B cell (primary cell): Measurements from ENCODE around the gene NRDE2. TPM values are rescaled to one million over a fixed set of nuclear protein-coding genes. Genes with fewer than 3 reads are reported as not detected.

Experiments used
- ATAC-seq: fragments of 200-7000 bp; cut with Tn5 transposase; one replicate; pipeline ENCODE4 v1.10.0; 2021; ENCODE audit warnings: low read depth, mild to moderate bottlenecking, moderate number of reproducible peaks, moderate library complexity
- CTCF ChIA-PET: fragments of 350-600 bp; sonication (Branson Sonifier 250); formaldehyde crosslinking; loops from one replicate; lab custom pipeline; 2021; ENCODE audit warnings: antibody characterized with exemption, inconsistent platforms; lab: Charles Lee
- POLR2A ChIA-PET: fragments of 350-600 bp; sonication (Branson Sonifier 250); formaldehyde crosslinking; loops from one replicate; lab custom pipeline; 2021; ENCODE audit warnings: antibody characterized with exemption; lab: Charles Lee
- DNase-seq: peaks from one replicate; pipeline ENCODE4 v3.0.0; 2013
- H2AFZ ChIP-seq: 2 replicates; pipeline ENCODE4 v1.6.1; 2012; ENCODE audit warnings: mild to moderate bottlenecking, low read depth, low read length; ENCODE audit not compliant: insufficient read depth, poor library complexity, severe bottlenecking
- H3K27ac ChIP-seq, 2 donors: 1 replicate in 1 of 2; 2 replicates in 1 of 2; pipeline ENCODE4 v1.5.1; 2012 to 2013; ENCODE audit warnings: low read length in 2 of 2, mild to moderate bottlenecking in 2 of 2, moderate library complexity in 1 of 2
- H3K27me3 ChIP-seq, 4 experiments: fragments of 200-600 bp in 1 of 4; sonication (generic) in 1 of 4; replicated peaks in 1 of 4; 1 replicate in 2 of 4; 2 replicates in 2 of 4; pipeline versions ENCODE4 v1.6.1 to v1.7.0; 2013 to 2016; ENCODE audit warnings: low read length in 3 of 4, mild to moderate bottlenecking in 2 of 4, mixed read lengths in 1 of 4, moderate library complexity in 1 of 4; ENCODE audit not compliant: insufficient read depth in 4 of 4, control insufficient read depth in 3 of 4; ENCODE audit errors: control extremely low read depth in 1 of 4
- H3K36me3 ChIP-seq, 2 experiments: replicated peaks in 1 of 2; 1 replicate in 1 of 2; 2 replicates in 1 of 2; pipeline versions ENCODE4 v1.6.1 to v1.7.1; 2013; ENCODE audit warnings: low read length in 1 of 2; ENCODE audit not compliant: insufficient read depth in 2 of 2, control insufficient read depth in 1 of 2; ENCODE audit errors: control extremely low read depth in 1 of 2, extremely low read depth in 1 of 2
- H3K4me1 ChIP-seq, 2 donors: fragments of 200-600 bp in 1 of 2; sonication (generic) in 1 of 2; 1 replicate in 1 of 2; 2 replicates in 1 of 2; pipeline versions ENCODE4 v1.5.1 to v1.6.1; 2013 to 2017; ENCODE audit warnings: low read length in 2 of 2; ENCODE audit not compliant: control insufficient read depth in 2 of 2, insufficient read depth in 2 of 2
- H3K4me2 ChIP-seq: replicated peaks from 2 replicates; pipeline ENCODE3; 2012; ENCODE audit warnings: mild to moderate bottlenecking, low read depth, low read length; ENCODE audit not compliant: poor library complexity, severe bottlenecking
- H3K4me3 ChIP-seq, 5 experiments: fragments of 200-600 bp in 1 of 5; sonication (generic) in 1 of 5; 1 replicate in 3 of 5; 2 replicates in 2 of 5; pipeline versions ENCODE4 v1.5.1 to v1.7.0; 2011 to 2016; ENCODE audit warnings: low read length in 4 of 5, mild to moderate bottlenecking in 4 of 5, low read depth in 2 of 5, control low read depth in 1 of 5, moderate library complexity in 1 of 5; ENCODE audit not compliant: insufficient read depth in 1 of 5; ENCODE audit errors: control extremely low read depth in 1 of 5, extremely low read depth in 1 of 5
- H3K79me2 ChIP-seq: fragments of 200-600 bp; sonication (generic); one replicate; pipeline ENCODE4 v1.6.0; 2016; ENCODE audit warnings: low read length; ENCODE audit not compliant: control insufficient read depth, insufficient read depth
- H3K9ac ChIP-seq: fragments of 200-600 bp; sonication (generic); 2 replicates; pipeline ENCODE4 v1.6.1; 2017; ENCODE audit warnings: mild to moderate bottlenecking, low read length, moderate library complexity
- H3K9me3 ChIP-seq, 3 donors: one replicate each; pipeline versions ENCODE4 v1.6.1 to v1.7.1; 2013; ENCODE audit warnings: low read length in 2 of 3; ENCODE audit not compliant: control insufficient read depth in 2 of 3, insufficient read depth in 1 of 3; ENCODE audit errors: control extremely low read depth in 1 of 3
- H4K20me1 ChIP-seq: 2 replicates; pipeline ENCODE4 v1.6.0; 2012; ENCODE audit warnings: mild to moderate bottlenecking, low read length; ENCODE audit not compliant: insufficient read depth, control insufficient read depth, poor library complexity, severe bottlenecking
- H3K27ac Mint-ChIP-seq: one replicate; pipeline ENCODE4 v1.8.0; 2021; ENCODE audit warnings: mixed read lengths
- H3K27me3 Mint-ChIP-seq: one replicate; pipeline ENCODE4 v1.8.0; 2021; ENCODE audit warnings: mixed read lengths
- H3K4me1 Mint-ChIP-seq: one replicate; pipeline ENCODE4 v1.8.0; 2021; ENCODE audit warnings: mixed read lengths
- H3K4me3 Mint-ChIP-seq: one replicate; pipeline ENCODE4 v1.8.0; 2021; ENCODE audit warnings: mixed read lengths
- H3K9me3 Mint-ChIP-seq: one replicate; pipeline ENCODE4 v1.8.0; 2022; ENCODE audit warnings: mixed read lengths; ENCODE audit not compliant: insufficient read depth
- EZH2 ChIP-seq: IDR thresholded peaks from 2 replicates; pipeline ENCODE4 v1.6.1; 2012; ENCODE audit warnings: borderline replicate concordance, low read depth, mild to moderate bottlenecking, moderate library complexity, low read length; ENCODE audit not compliant: insufficient read depth, poor library complexity, severe bottlenecking
- WGBS: methylation state at CpG from one replicate; pipeline ENCODE4 v1.1.5; 2013; ENCODE audit warnings: missing lambda C conversion rate; ENCODE audit not compliant: insufficient coverage; 5-methylcytosine and 5-hydroxymethylcytosine counted together
- intact Hi-C: fragments of 100-400 bp; cut with micrococcal nuclease; formaldehyde crosslinking; loops from one replicate; pipeline ENCODE4 v1.10.0; 2022
- polyA plus RNA-seq: library from polyadenylated mRNA; depleted of rRNA; stranded (reverse); fragments of >200 nt; gene quantifications from 2 replicates; pipeline ENCODE4 v1.2.3, GENCODE V29; 2012
- total RNA-seq, 2 donors: library from RNA; stranded (reverse); fragments of 120-200 nt in 1 of 2; gene quantifications; 1 replicate in 1 of 2; 2 replicates in 1 of 2; pipeline versions ENCODE4 v1.2.3 to v1.2.4, GENCODE V29; 2013 to 2022
- TF ChIP-seq, protein P1 (sequence below): fragments of 200-600 bp; IDR thresholded peaks from one replicate; pipeline ENCODE4 v1.8.0; 2022; ENCODE audit warnings: antibody characterized with exemption, mild to moderate bottlenecking

The NRDE2 gene
- total and polyA plus RNA-seq, 2 donors (not counting 1 experiment from before 2014, with no cell fraction given), result 5.3 to 35.8 TPM

DNA sequence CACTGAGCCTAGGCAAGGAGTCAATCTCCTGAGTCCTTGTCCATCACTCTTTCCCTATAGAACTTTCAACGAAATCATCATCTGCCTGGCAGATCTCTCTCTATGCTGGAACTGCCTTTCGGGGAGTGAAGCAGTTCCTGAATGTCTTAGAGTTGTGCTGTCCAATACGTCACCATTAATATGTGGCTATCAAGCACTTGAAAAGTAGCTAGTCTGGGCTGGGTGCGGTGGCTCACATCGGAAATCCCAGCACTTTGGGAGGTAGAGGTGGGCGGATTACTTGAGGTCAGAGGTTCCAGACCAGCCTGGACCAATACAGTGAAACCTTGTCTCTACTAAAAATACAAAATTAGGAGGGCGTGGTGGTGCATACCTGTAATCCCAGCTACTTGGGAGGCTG, 35.1 kb downstream of the NRDE2 start:
- Histone ChIP-seq H2AFZ (no peak overlapping the region), H4K20me1 (no peaks in the 10 kb centered on the region), H3K9me3 (no peaks in the 10 kb centered on the region), H3K4me2 (no peak overlapping the region), H3K4me3 (no peak overlapping the region), H3K27ac (no peak overlapping the region), H3K4me1 (no peaks in the 10 kb centered on the region), H3K27me3 (no peaks in the 10 kb centered on the region), H3K36me3 (peaks cover 3 to 42% of the 10 kb centered on the region in 2 experiments), H3K79me2 (no peaks in the 10 kb centered on the region), H3K9ac (no peak overlapping the region)
- H3K9me3 Mint-ChIP-seq, result no peaks in the 10 kb centered on the region
- DNase-seq, result no peak
- ChIA-PET CTCF (no interaction called here), POLR2A (no interaction called here)
- intact Hi-C loops, result no loop called here
- no peak overlapping the region for H3K27ac Mint-ChIP-seq
- TF ChIP-seq, protein P1, sequence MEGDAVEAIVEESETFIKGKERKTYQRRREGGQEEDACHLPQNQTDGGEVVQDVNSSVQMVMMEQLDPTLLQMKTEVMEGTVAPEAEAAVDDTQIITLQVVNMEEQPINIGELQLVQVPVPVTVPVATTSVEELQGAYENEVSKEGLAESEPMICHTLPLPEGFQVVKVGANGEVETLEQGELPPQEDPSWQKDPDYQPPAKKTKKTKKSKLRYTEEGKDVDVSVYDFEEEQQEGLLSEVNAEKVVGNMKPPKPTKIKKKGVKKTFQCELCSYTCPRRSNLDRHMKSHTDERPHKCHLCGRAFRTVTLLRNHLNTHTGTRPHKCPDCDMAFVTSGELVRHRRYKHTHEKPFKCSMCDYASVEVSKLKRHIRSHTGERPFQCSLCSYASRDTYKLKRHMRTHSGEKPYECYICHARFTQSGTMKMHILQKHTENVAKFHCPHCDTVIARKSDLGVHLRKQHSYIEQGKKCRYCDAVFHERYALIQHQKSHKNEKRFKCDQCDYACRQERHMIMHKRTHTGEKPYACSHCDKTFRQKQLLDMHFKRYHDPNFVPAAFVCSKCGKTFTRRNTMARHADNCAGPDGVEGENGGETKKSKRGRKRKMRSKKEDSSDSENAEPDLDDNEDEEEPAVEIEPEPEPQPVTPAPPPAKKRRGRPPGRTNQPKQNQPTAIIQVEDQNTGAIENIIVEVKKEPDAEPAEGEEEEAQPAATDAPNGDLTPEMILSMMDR, result no peak
- no peak for TF ChIP-seq EZH2
- no peak overlapping the region for H3K4me3 Mint-ChIP-seq
- ATAC-seq, result no peak
- H3K4me1 Mint-ChIP-seq, result peaks cover 4% of the 10 kb centered on the region
- 100% methylated on average over 5 of the region's 7 CpGs for WGBS
- H3K27me3 Mint-ChIP-seq, result no peaks in the 10 kb centered on the region

DNA sequence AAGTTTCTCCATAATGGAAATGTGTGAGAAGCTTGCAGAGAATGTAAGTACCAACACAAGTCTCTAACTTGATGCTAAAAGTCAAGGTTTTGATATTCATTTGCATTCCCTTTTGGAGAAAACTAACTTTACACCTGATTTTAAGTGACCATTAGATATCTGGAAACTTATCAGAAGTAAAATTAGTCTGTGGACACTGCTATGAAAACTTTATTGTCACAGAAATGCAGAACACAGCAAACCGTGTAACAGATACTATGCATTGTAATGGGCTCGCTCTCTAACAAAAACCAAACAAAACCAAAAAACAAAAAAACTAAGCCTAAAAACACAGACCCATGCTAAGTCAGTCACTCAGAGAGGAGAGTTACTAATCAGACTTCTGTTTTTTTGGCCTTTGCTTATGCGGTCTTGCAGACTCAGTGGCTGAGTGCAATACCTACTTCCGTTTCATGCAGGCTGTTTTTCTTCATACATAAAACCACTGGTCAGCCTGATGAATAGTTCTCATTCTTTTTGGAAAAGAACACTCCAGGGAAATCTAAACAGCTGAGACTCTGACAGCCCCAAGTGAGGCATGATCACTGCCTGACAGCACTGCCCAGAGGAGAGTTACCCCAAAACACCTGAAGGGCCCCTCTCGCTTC, 35.7 kb downstream of the NRDE2 start:
- Histone ChIP-seq H2AFZ (no peak overlapping the region), H3K79me2 (no peaks in the 10 kb centered on the region), H3K9ac (no peak overlapping the region), H3K36me3 (peaks cover 3 to 43% of the 10 kb centered on the region in 2 experiments), H3K9me3 (no peaks in the 10 kb centered on the region), H3K27ac (no peak overlapping the region), H3K4me1 (no peaks in the 10 kb centered on the region), H4K20me1 (no peaks in the 10 kb centered on the region), H3K27me3 (no peaks in the 10 kb centered on the region), H3K4me3 (no peak overlapping the region), H3K4me2 (no peak overlapping the region)
- Mint-ChIP-seq H3K4me3 (no peak overlapping the region), H3K27me3 (no peaks in the 10 kb centered on the region), H3K9me3 (no peaks in the 10 kb centered on the region), H3K27ac (no peak overlapping the region), H3K4me1 (peaks cover 4% of the 10 kb centered on the region)
- DNase-seq (no peak), ATAC-seq (no peak)
- CTCF ChIA-PET, result no interaction called here
- intact Hi-C loops, result no loop called here
- no peak for TF ChIP-seq EZH2
- TF ChIP-seq, protein P1, result no peak
- POLR2A ChIA-PET, result no interaction called here
- 76% methylated on average over 4 of the region's 5 CpGs for WGBS
